PC-9 (cell line): ENCODE results near the gene PGP.

ENCODE experiments used
- EZH2 ChIP-seq: fragments of 200-600 bp; sonication (generic); IDR thresholded peaks from 2 replicates; pipeline ENCODE4 v1.8.0; 2017; ENCODE audit warnings: antibody characterized with exemption, low read depth
- TF ChIP-seq, protein P1 (sequence below): fragments of 200-600 bp; sonication (generic); conservative IDR thresholded peaks from 2 replicates; pipeline ENCODE4 v1.6.1; 2017; ENCODE audit warnings: mixed run types, antibody characterized with exemption, mild to moderate bottlenecking, moderate library complexity

DNA sequence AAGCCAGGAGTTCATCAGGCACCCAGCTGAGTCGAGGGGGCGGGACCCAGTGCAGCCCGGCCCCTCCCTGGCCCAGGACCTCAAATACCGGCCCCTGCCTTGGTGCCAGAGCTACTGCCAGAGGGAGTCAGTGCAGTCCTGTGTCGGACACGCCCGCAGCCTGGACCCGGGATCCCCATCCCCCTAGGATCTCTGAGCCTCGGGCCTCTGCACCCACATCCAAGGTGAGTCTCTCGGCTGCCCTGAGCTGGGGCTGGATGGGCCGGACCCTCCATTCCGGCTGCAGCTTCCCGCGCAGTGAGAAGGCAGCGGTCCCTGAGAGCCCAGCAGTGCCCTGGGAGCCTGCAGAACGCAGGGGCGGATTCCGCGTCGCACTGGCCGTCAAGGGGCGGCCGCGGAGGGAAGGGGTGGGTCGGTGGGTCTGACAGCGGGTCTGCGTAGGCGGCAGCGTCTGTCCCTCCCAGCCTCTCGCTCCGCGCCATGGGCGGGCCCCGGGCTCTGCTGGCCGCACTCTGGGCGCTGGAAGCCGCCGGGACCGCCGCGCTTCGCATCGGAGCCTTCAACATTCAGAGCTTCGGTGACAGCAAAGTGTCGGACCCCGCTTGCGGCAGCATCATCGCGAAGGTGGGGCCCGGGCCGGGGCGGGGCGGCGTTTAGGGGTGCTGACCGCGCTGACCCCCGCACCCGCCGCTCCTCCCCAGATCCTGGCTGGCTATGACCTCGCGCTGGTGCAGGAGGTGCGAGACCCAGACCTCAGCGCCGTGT, 21.9 kb upstream of the PGP start, which contains the start of gene DNASE1L2:
- TF ChIP-seq, protein P1, sequence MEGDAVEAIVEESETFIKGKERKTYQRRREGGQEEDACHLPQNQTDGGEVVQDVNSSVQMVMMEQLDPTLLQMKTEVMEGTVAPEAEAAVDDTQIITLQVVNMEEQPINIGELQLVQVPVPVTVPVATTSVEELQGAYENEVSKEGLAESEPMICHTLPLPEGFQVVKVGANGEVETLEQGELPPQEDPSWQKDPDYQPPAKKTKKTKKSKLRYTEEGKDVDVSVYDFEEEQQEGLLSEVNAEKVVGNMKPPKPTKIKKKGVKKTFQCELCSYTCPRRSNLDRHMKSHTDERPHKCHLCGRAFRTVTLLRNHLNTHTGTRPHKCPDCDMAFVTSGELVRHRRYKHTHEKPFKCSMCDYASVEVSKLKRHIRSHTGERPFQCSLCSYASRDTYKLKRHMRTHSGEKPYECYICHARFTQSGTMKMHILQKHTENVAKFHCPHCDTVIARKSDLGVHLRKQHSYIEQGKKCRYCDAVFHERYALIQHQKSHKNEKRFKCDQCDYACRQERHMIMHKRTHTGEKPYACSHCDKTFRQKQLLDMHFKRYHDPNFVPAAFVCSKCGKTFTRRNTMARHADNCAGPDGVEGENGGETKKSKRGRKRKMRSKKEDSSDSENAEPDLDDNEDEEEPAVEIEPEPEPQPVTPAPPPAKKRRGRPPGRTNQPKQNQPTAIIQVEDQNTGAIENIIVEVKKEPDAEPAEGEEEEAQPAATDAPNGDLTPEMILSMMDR, result no peak
- no peak for TF ChIP-seq EZH2
